Right lobe of liver (tissue), 6 donors: ENCODE measurements around the gene SERTAD1. TPM values are rescaled to one million over a fixed set of nuclear protein-coding genes. Genes with fewer than 3 reads are reported as not detected.
"Not testable (repeated sequence)": the region's sequence is repeated elsewhere in the genome, so short reads cannot be mapped to it uniquely, and the experiment has no call there.

Source experiments
- ATAC-seq, 4 donors: fragments of 200-7000 bp; cut with Tn5 transposase; one replicate each; pipeline ENCODE4 v1.9.1; 2020; ENCODE audit warnings: mild to moderate bottlenecking in 4 of 4, moderate library complexity in 4 of 4
- DNase-seq, 3 donors: peaks; one replicate each; pipeline ENCODE4 v3.0.0-alpha.2; 2020
- H3K27ac ChIP-seq, 3 donors: fragments of 200-600 bp; one replicate each; pipeline ENCODE4 v1.8.0; 2022
- H3K27me3 ChIP-seq, 2 donors: fragments of 200-600 bp; one replicate each; pipeline ENCODE4 v1.8.0; 2022
- H3K36me3 ChIP-seq, 4 donors: fragments of 200-600 bp; sonication (generic) in 1 of 4; one replicate each; pipeline versions ENCODE4 v1.5.1 to v1.8.0; 2017 to 2022; ENCODE audit warnings: control low read depth in 1 of 4
- H3K4me1 ChIP-seq, 4 donors: fragments of 200-600 bp; sonication (generic) in 1 of 4; one replicate each; pipeline versions ENCODE4 v1.5.1 to v1.8.0; 2017 to 2022; ENCODE audit warnings: control low read depth in 1 of 4
- H3K4me3 ChIP-seq, 3 donors: fragments of 200-600 bp; one replicate each; pipeline ENCODE4 v1.8.0; 2022
- H3K9me3 ChIP-seq, 4 donors: fragments of 200-600 bp; sonication (generic) in 1 of 4; one replicate each; pipeline versions ENCODE4 v1.5.1 to v1.8.0; 2017 to 2022; ENCODE audit warnings: control low read depth in 1 of 4
- POLR2A ChIP-seq: fragments of 450-650 bp; IDR thresholded peaks from one replicate; pipeline ENCODE4 v1.6.1; 2017; ENCODE audit warnings: antibody characterized with exemption, mild to moderate bottlenecking
- WGBS: methylation state at CpG from one replicate; pipeline ENCODE4 v1.1.6; 2018; ENCODE audit warnings: low coverage, low lambda C conversion rate; ENCODE audit not compliant: insufficient coverage; ENCODE audit errors: missing lambda C conversion rate; 5-methylcytosine and 5-hydroxymethylcytosine counted together
- intact Hi-C, 2 donors: fragments of 100-400 bp; cut with DNase I; formaldehyde crosslinking; loops; one replicate each; pipeline versions ENCODE4 v1.11.2 to v1.14.1; 2022
- total RNA-seq, 6 experiments: library from RNA; depleted of rRNA in 2 of 6; stranded (reverse); fragments of >200 nt in 2 of 6; fragmentation: NEBNext Ultra II Directional in 3 of 6; extraction: Animal tissue kit (Norgen Biotek cat#: 25700) in 3 of 6; gene quantifications; one replicate each; pipeline versions ENCODE4 v1.1.0 to v1.2.4, GENCODE V29; 2016 to 2023
- TF ChIP-seq, protein P1 (sequence below), 4 donors: fragments of 200-600 bp in 3 of 4; fragments of 450-650 bp in 1 of 4; IDR thresholded peaks; one replicate each; pipeline versions ENCODE4 v1.5.1 to v1.8.0; 2016 to 2022; ENCODE audit warnings: antibody characterized with exemption in 4 of 4, mild to moderate bottlenecking in 2 of 4
- donor health status: DM: no; HTN: yes; CAD: no.
- donor health status: DM: no; HTN: no; CAD: no.
- donor health status: DM: no; HTN: no; CAD: no.
- donor health status: DM: no; HTN: yes; CAD: no.
- donor health status: DM: no; HTN: yes; CAD: no.

SERTAD1 gene
- total RNA-seq, 6 experiments from 2014 or later = 3.7 to 11.7 (median 6.2) TPM

GRCh38 chr19:40465025-40465556 is 39.3 kb upstream of the SERTAD1 start:
- H3K36me3 ChIP-seq = no peaks in the 10 kb centered on the region
- no peaks in the 10 kb centered on the region for H3K27me3 ChIP-seq
- H3K4me1 ChIP-seq = peaks cover 0 to 50% (median 19%) of the 10 kb centered on the region in 4 donors
- ATAC-seq (peak; percentile 28 to 38 (median 34)), DNase-seq (no peak)
- TF ChIP-seq, protein P1, sequence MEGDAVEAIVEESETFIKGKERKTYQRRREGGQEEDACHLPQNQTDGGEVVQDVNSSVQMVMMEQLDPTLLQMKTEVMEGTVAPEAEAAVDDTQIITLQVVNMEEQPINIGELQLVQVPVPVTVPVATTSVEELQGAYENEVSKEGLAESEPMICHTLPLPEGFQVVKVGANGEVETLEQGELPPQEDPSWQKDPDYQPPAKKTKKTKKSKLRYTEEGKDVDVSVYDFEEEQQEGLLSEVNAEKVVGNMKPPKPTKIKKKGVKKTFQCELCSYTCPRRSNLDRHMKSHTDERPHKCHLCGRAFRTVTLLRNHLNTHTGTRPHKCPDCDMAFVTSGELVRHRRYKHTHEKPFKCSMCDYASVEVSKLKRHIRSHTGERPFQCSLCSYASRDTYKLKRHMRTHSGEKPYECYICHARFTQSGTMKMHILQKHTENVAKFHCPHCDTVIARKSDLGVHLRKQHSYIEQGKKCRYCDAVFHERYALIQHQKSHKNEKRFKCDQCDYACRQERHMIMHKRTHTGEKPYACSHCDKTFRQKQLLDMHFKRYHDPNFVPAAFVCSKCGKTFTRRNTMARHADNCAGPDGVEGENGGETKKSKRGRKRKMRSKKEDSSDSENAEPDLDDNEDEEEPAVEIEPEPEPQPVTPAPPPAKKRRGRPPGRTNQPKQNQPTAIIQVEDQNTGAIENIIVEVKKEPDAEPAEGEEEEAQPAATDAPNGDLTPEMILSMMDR (IDR thresholded peaks at IDR 0.05) = no peak
- no peak for TF ChIP-seq POLR2A
- intact Hi-C loops = no loop called here
- H3K9me3 ChIP-seq = no peaks in the 10 kb centered on the region
- 4% methylated on average over 10 of the region's 11 CpGs for WGBS
- H3K27ac ChIP-seq = peak overlapping the region; percentile 92 to 93 (median 93)
- H3K4me3 ChIP-seq = peak overlapping the region; percentile 78 to 95 (median 93)

GRCh38 chr19:40464059-40465024 is 38.5 kb upstream of the SERTAD1 start:
- 8% methylated on average over 11 of the region's 11 CpGs for WGBS
- Histone ChIP-seq H3K4me1 (peaks cover 0 to 50% (median 19%) of the 10 kb centered on the region in 4 donors), H3K27ac (peak overlapping the region; percentile 92 to 93 (median 93)), H3K27me3 (no peaks in the 10 kb centered on the region), H3K4me3 (peak overlapping the region; percentile 78 to 95 (median 93)), H3K36me3 (no peaks in the 10 kb centered on the region), H3K9me3 (no peaks in the 10 kb centered on the region)
- ATAC-seq = peak; percentile 21 to 49 (median 36)
- intact Hi-C loops = no loop called here
- DNase-seq = peak; percentile 79 to 84 (median 83)
- TF ChIP-seq POLR2A = no peak
- TF ChIP-seq, protein P1 (IDR thresholded peaks at IDR 0.05) = peak; percentile 79 to 93 (median 80)

DNA sequence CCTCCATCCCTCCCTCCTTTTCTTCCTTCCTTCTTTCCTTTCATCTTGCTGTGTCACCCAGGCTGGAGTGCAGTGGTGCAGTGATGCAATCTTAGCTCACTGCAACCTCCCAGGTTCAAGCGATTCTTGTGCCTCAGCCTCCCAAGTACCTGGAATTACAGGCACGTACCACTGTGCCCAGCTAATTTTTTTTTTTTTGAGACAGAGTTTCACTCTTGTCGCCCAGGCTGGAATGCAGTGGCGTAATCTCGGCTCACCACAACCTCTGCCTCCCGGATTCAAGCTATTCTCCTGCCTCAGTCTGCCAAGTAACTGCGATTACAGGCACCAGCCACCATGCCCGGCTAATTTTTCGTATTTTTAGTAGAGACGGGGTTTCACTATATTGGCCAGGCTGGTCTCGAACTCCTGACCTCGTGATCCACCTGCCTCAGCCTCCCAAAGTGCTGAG is 37.8 kb upstream of the SERTAD1 start:
- peaks cover 0 to 50% (median 19%) of the 10 kb centered on the region in 4 donors for H3K4me1 ChIP-seq
- 11% methylated on average over 10 of the region's 12 CpGs for WGBS
- H3K27me3 ChIP-seq, H3K36me3 ChIP-seq, H3K9me3 ChIP-seq, intact Hi-C loops: not testable (repeated sequence)
- H3K27ac ChIP-seq = peak overlapping the region; percentile 92 to 93 (median 93)
- peak in 2 of 3 donors; percentile 48 to 54 for DNase-seq
- peak overlapping the region; percentile 10 to 93 (median 78) for H3K4me3 ChIP-seq
- peak in 1 of 4 donors; percentile 0 for ATAC-seq

GRCh38 chr19:40461669-40462221 is 36.0 kb upstream of the SERTAD1 start:
- no peaks in the 10 kb centered on the region for H3K27me3 ChIP-seq
- H3K36me3 ChIP-seq = peaks cover 0 to 9% (median 2%) of the 10 kb centered on the region in 4 donors
- ATAC-seq (peak in 3 of 4 donors; percentile 0 to 42 (median 4)), DNase-seq (peak; percentile 43 to 71 (median 70))
- peaks cover 0 to 50% (median 19%) of the 10 kb centered on the region in 4 donors for H3K4me1 ChIP-seq
- intact Hi-C loops = no loop called here
- 15% methylated on average over 5 of the region's 7 CpGs for WGBS
- TF ChIP-seq POLR2A = no peak
- TF ChIP-seq, protein P1 (IDR thresholded peaks at IDR 0.05) = no peak
- no peak overlapping the region for H3K4me3 ChIP-seq
- H3K9me3 ChIP-seq = no peaks in the 10 kb centered on the region
- H3K27ac ChIP-seq = peak overlapping the region in 2 of 3 donors; percentile 20 to 55
